ENCODE data around the gene TRMO. TPM values are rescaled to one million over a fixed set of nuclear protein-coding genes. Genes with fewer than 3 reads are reported as not detected.

TRMO gene
- total RNA-seq, 1 donor from 2014 or later, result 24.8 TPM

GRCh38 chr9:97864396-97864795 is 57.9 kb downstream of the TRMO start:
- no peak overlapping the region for H3K27ac ChIP-seq
- intact Hi-C loops (cut with DNase I), result no loop called here
- DNase-seq (ENCODE audit: low spot score in 2 of 2), result no peak

DNA sequence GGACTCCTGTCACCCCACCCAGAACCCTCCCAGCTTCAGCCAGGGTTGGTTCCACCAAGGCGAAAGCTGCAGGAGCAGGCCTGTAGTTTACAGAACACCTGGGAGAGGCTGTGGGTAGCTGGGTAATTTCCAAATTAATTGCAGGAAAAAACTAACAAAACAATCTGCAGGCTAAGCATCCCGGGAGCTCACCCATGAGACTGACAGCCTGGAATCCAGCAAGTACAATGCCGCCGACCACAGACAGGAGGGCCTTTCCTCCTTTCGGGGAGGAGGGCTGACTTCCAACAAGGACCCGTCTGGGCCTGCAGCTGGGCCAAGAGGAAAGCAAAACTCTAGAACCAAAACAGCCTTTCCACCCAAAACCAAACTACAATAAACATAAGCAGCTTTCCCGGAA is 59.0 kb downstream of the TRMO start:
- Histone ChIP-seq H3K36me3 (no peaks in the 10 kb centered on the region), H3K9me3 (peaks cover 5 to 24% of the 10 kb centered on the region in 2 donors), H3K27ac (no peak overlapping the region), H3K4me3 (no peak overlapping the region), H3K4me1 (no peaks in the 10 kb centered on the region), H3K27me3 (no peaks in the 10 kb centered on the region)
- DNase-seq (ENCODE audit: low spot score in 2 of 2), result no peak
- TF ChIP-seq CTCF (IDR thresholded peaks at IDR 0.05), result no peak
- intact Hi-C loops (cut with DNase I), result no loop called here

More at GRCh38 chr9:97864396-97864795, 57.9 kb downstream of the TRMO start:
- no peak for TF ChIP-seq CTCF (IDR thresholded peaks at IDR 0.05)
- no peaks in the 10 kb centered on the region for H3K4me1 ChIP-seq
- H3K9me3 ChIP-seq, result peaks cover 5 to 24% of the 10 kb centered on the region in 2 donors
- no peak overlapping the region for H3K4me3 ChIP-seq
- H3K27me3 ChIP-seq, result no peaks in the 10 kb centered on the region
- H3K36me3 ChIP-seq, result no peaks in the 10 kb centered on the region

GRCh38 chr9:97861148-97861475 is 61.2 kb downstream of the TRMO start:
- H3K27ac ChIP-seq, result no peak overlapping the region
- TF ChIP-seq CTCF (IDR thresholded peaks at IDR 0.05), result no peak
- intact Hi-C loops (cut with DNase I), result no loop called here
- no peaks in the 10 kb centered on the region for H3K27me3 ChIP-seq
- no peak for DNase-seq (ENCODE audit: low spot score in 2 of 2)
- peaks cover 2 to 11% of the 10 kb centered on the region in 2 donors for H3K9me3 ChIP-seq
- H3K4me3 ChIP-seq, result no peak overlapping the region
- H3K4me1 ChIP-seq, result no peaks in the 10 kb centered on the region
- H3K36me3 ChIP-seq, result no peaks in the 10 kb centered on the region

GRCh38 chr9:97860451-97861147 is 61.7 kb downstream of the TRMO start:
- no peak for DNase-seq (ENCODE audit: low spot score in 2 of 2)
- TF ChIP-seq CTCF (IDR thresholded peaks at IDR 0.05), result no peak
- no peaks in the 10 kb centered on the region for H3K36me3 ChIP-seq
- no peak overlapping the region for H3K27ac ChIP-seq
- no peak overlapping the region for H3K4me3 ChIP-seq
- H3K4me1 ChIP-seq, result no peaks in the 10 kb centered on the region
- H3K27me3 ChIP-seq, result no peaks in the 10 kb centered on the region
- intact Hi-C loops (cut with DNase I), result no loop called here
- peaks cover 0 to 6% of the 10 kb centered on the region in 2 donors for H3K9me3 ChIP-seq

DNA sequence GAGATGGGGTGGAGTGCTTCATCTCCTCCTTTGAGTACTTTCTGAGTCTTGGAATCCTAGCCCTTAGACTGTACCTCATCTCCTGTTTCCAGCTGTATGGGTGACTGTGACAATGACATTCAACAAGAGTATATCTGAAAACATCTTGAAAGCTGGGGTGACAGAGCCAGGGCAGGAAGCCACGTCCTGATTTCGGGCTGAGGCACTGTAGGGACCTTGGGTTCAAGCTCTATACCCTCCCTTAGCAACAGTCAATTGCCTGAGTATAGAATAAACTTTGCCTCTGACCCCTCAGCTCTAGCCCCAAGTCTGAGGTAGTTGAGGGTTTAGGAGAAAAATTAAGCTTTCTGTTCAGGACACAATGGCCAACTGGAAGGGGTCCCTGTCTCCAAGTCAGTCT is 63.0 kb downstream of the TRMO start:
- no peak for DNase-seq (ENCODE audit: low spot score in 2 of 2)
- Histone ChIP-seq H3K9me3 (no peaks in the 10 kb centered on the region), H3K27me3 (peaks cover 9% of the 10 kb centered on the region), H3K27ac (no peak overlapping the region), H3K4me1 (no peaks in the 10 kb centered on the region), H3K4me3 (no peak overlapping the region), H3K36me3 (no peaks in the 10 kb centered on the region)
- no peak for TF ChIP-seq CTCF (IDR thresholded peaks at IDR 0.05)
- intact Hi-C loops (cut with DNase I), result no loop called here

GRCh38 chr9:97858826-97859225 is 63.5 kb downstream of the TRMO start:
- Histone ChIP-seq H3K4me1 (no peaks in the 10 kb centered on the region), H3K27ac (no peak overlapping the region), H3K36me3 (no peaks in the 10 kb centered on the region), H3K27me3 (peaks cover 10% of the 10 kb centered on the region), H3K4me3 (no peak overlapping the region), H3K9me3 (no peaks in the 10 kb centered on the region)
- DNase-seq (ENCODE audit: low spot score in 2 of 2), result no peak
- intact Hi-C loops (cut with DNase I), result no loop called here
- no peak for TF ChIP-seq CTCF (IDR thresholded peaks at IDR 0.05)

Measured in ascending aorta (tissue), 2 donors.